K562 (cell line): ENCODE measurements around the gene NEURL4. TPM values are rescaled to one million over a fixed set of nuclear protein-coding genes. Genes with fewer than 3 reads are reported as not detected.

ENCODE experiments used
- ATAC-seq: fragments of 200-7000 bp; cut with Tn5 transposase; 3 replicates; pipeline ENCODE4 v1.9.1; 2020; ENCODE audit warnings: moderate library complexity
- BruUV-seq: library from RNA; stranded (reverse); fragments of 400-500 nt; replicated peaks from 2 replicates; lab custom pipeline; 2021; lab: Mats Ljungman, UMichigan
- CTCF ChIA-PET: fragments of 300-600 bp; formaldehyde crosslinking; extraction: SDS; loops from one replicate; lab custom pipeline; 2021; ENCODE audit warnings: low intra/inter-chr PET ratio; lab: Yijun Ruan, JAX
- POLR2A ChIA-PET: fragments of 300-600, 350-650 bp; sonication (Branson Sonifier 250); formaldehyde crosslinking; extraction: SDS; loops from one replicate; lab custom pipeline; 2021; ENCODE audit warnings: antibody characterized with exemption, inconsistent platforms; lab: Yijun Ruan, JAX
- DNase-seq, 4 experiments: peaks; one replicate each; pipeline versions ENCODE4 v3.0.0 to v3.0.0-alpha.2; 2011 to 2018; ENCODE audit warnings: low spot score in 3 of 4, mixed read lengths in 3 of 4; ENCODE audit errors: extremely low read depth in 1 of 4
- FAIRE-seq: peaks from 2 replicates; lab custom pipeline; 2011; peaks lifted over from hg19 to GRCh38; lab: Jason Lieb, UNC
- H2AFZ ChIP-seq: 2 replicates; pipeline ENCODE4 v1.6.0; 2011; ENCODE audit warnings: low read depth, low read length, control low read depth, inconsistent platforms
- H3K27ac ChIP-seq: fragments of 200-600 bp; 3 replicates; pipeline ENCODE4 v1.8.0; 2011; ENCODE audit warnings: low read depth, mild to moderate bottlenecking, control low read depth, inconsistent platforms, low read length, moderate library complexity, mixed read lengths; ENCODE audit errors: extremely low read depth
- H3K27me3 ChIP-seq, 2 experiments: fragments of 300-600 bp in 1 of 2; 2 replicates in 1 of 2; 3 replicates in 1 of 2; pipeline versions ENCODE4 v1.6.0 to v1.8.0; 2011; ENCODE audit warnings: inconsistent platforms in 2 of 2, low read length in 2 of 2, mild to moderate bottlenecking in 1 of 2, mixed read lengths in 1 of 2, moderate library complexity in 1 of 2; ENCODE audit not compliant: control insufficient read depth in 2 of 2, insufficient read depth in 2 of 2
- H3K36me3 ChIP-seq: fragments of 300-600 bp; 3 replicates; pipeline ENCODE4 v1.8.0; 2011; ENCODE audit warnings: mild to moderate bottlenecking, low read length, inconsistent platforms; ENCODE audit not compliant: control insufficient read depth, insufficient read depth
- H3K4me1 ChIP-seq, 2 experiments: fragments of 200-600 bp in 1 of 2; replicated peaks in 1 of 2; 2 replicates in 1 of 2; 3 replicates in 1 of 2; pipeline versions ENCODE4 v1.5.1 to v1.8.0; 2011; ENCODE audit warnings: inconsistent platforms in 2 of 2, low read length in 2 of 2, mild to moderate bottlenecking in 1 of 2, mixed read lengths in 1 of 2, moderate library complexity in 1 of 2; ENCODE audit not compliant: control insufficient read depth in 2 of 2, insufficient read depth in 2 of 2
- H3K4me2 ChIP-seq: 2 replicates; pipeline ENCODE4 v1.6.1; 2011; ENCODE audit warnings: low read length, control low read depth, inconsistent platforms, mixed read lengths; ENCODE audit not compliant: insufficient read depth
- H3K4me3 ChIP-seq: fragments of 200-600 bp; sonication (generic), shearing (Covaris generic); 2 replicates; pipeline ENCODE4 v1.5.1; 2016; ENCODE audit warnings: control low read depth, inconsistent platforms
- H3K79me2 ChIP-seq: fragments of 200-600 bp; 3 replicates; pipeline ENCODE4 v1.8.0; 2011; ENCODE audit warnings: low read length, inconsistent platforms; ENCODE audit not compliant: control insufficient read depth, insufficient read depth
- H3K9ac ChIP-seq, 2 experiments: 2 replicates each; pipeline versions ENCODE4 v1.6.0 to v1.6.1; 2011; ENCODE audit warnings: low read depth in 2 of 2, low read length in 2 of 2, control low read depth in 1 of 2, inconsistent platforms in 1 of 2, mild to moderate bottlenecking in 1 of 2, mixed read lengths in 1 of 2; ENCODE audit not compliant: insufficient read depth in 1 of 2
- H3K9me1 ChIP-seq: one replicate; pipeline ENCODE4 v1.6.0; 2011; ENCODE audit warnings: inconsistent platforms, mild to moderate bottlenecking, low read length, moderate library complexity; ENCODE audit not compliant: control insufficient read depth, insufficient read depth
- H3K9me3 ChIP-seq: replicated peaks from 2 replicates; pipeline ENCODE4 v1.5.1; 2011; ENCODE audit warnings: low read depth, low read length, inconsistent platforms; ENCODE audit not compliant: control insufficient read depth, insufficient read depth
- H4K20me1 ChIP-seq: replicated peaks from 2 replicates; pipeline ENCODE4 v1.6.1; 2011; ENCODE audit warnings: low read length, inconsistent platforms, mixed read lengths; ENCODE audit not compliant: control insufficient read depth, insufficient read depth
- ARID1B ChIP-seq: fragments of 450-650 bp; IDR thresholded peaks from 2 replicates; pipeline ENCODE4 v1.6.1; 2016; ENCODE audit warnings: antibody characterized with exemption, mild to moderate bottlenecking, inconsistent platforms
- BRD4 ChIP-seq: fragments of 200-600 bp; sonication (generic); IDR thresholded peaks from 2 replicates; pipeline ENCODE4 v1.6.1; 2017; ENCODE audit warnings: inconsistent platforms
- CTBP1 ChIP-seq: fragments of 450-650 bp; IDR thresholded peaks from 2 replicates; pipeline ENCODE4 v1.6.1; 2016; ENCODE audit warnings: borderline replicate concordance
- DDX20 ChIP-seq: fragments of 450-650 bp; IDR thresholded peaks from 2 replicates; pipeline ENCODE4 v1.6.1; 2016; ENCODE audit warnings: missing genetic modification characterization, low read depth, mild to moderate bottlenecking, missing compliant biosample characterization, moderate library complexity
- HDAC6 ChIP-seq: IDR thresholded peaks from 2 replicates; pipeline ENCODE4 v1.6.1; 2012; ENCODE audit warnings: low read depth, mild to moderate bottlenecking, control low read depth, inconsistent platforms, low read length, moderate library complexity
- MAFF ChIP-seq: IDR thresholded peaks from 2 replicates; pipeline ENCODE4 v1.6.1; 2012; ENCODE audit warnings: low read length, improper control_type of control experiment
- NCOA2 ChIP-seq, 2 experiments: fragments of 450-650 bp; IDR thresholded peaks; 2 replicates each; pipeline ENCODE4 v1.6.1; 2018; ENCODE audit warnings: mild to moderate bottlenecking in 2 of 2, moderate library complexity in 1 of 2; ENCODE audit not compliant: partially characterized antibody in 2 of 2
- NONO ChIP-seq, 2 experiments: fragments of 200-400 bp in 1 of 2; fragments of 450-650 bp in 1 of 2; formaldehyde crosslinking in 1 of 2; IDR thresholded peaks; 2 replicates each; pipeline ENCODE4 v1.6.1; 2017; ENCODE audit warnings: low read depth in 2 of 2, mild to moderate bottlenecking in 2 of 2, moderate library complexity in 2 of 2, low read length in 1 of 2
- POLR2G ChIP-seq: fragments of 200-400 bp; formaldehyde crosslinking; IDR thresholded peaks from 2 replicates; pipeline ENCODE4 v1.6.1; 2017; ENCODE audit warnings: low read depth, mild to moderate bottlenecking, antibody characterized with exemption, low read length, moderate library complexity
- SRSF7 ChIP-seq: fragments of 200-400 bp; formaldehyde crosslinking; optimal IDR thresholded peaks from 2 replicates; pipeline ENCODE3; 2017; ENCODE audit warnings: mild to moderate bottlenecking, low read depth, low read length
- TAF1 ChIP-seq: IDR thresholded peaks from 2 replicates; pipeline ENCODE4 v1.6.1; 2011; ENCODE audit warnings: mild to moderate bottlenecking, low read length, moderate library complexity; ENCODE audit not compliant: insufficient read depth, control insufficient read depth, severe bottlenecking; ENCODE audit errors: extremely low read depth
- TAF9B ChIP-seq: fragments of 450-650 bp; IDR thresholded peaks from 2 replicates; pipeline ENCODE4 v1.6.1; 2018; ENCODE audit warnings: mild to moderate bottlenecking; ENCODE audit not compliant: partially characterized antibody
- TARDBP ChIP-seq: fragments of 450-650 bp; IDR thresholded peaks from 2 replicates; pipeline ENCODE4 v1.6.1; 2016
- ZC3H8 ChIP-seq: fragments of 450-650 bp; IDR thresholded peaks from 2 replicates; pipeline ENCODE4 v1.6.1; 2017
- ZKSCAN1 ChIP-seq: fragments of 150-350 bp; IDR thresholded peaks from 2 replicates; pipeline ENCODE4 v1.6.1; 2016; ENCODE audit warnings: low read depth, low read length
- WGBS: fragments of 100-300 bp; shearing (Covaris generic); methylation state at CpG from one replicate; pipeline ENCODE4 v1.1.6; 2016; ENCODE audit warnings: low coverage, mixed read lengths; ENCODE audit not compliant: insufficient coverage; ENCODE audit errors: missing lambda C conversion rate; 5-methylcytosine and 5-hydroxymethylcytosine counted together
- in situ Hi-C: fragments of 300-500 bp; cut with MboI; formaldehyde crosslinking; loops from 4 replicates; pipeline ENCODE4 v1.15.0; 2018; ENCODE audit warnings: inconsistent platforms, mixed read lengths
- intact Hi-C: fragments of 100-400 bp; cut with micrococcal nuclease; formaldehyde crosslinking; loops from 2 replicates; pipeline ENCODE4 v1.14.2; 2022
- polyA plus RNA-seq, 8 experiments: library from polyadenylated mRNA; depleted of rRNA in 4 of 8; stranded (reverse) in 5 of 8; unstranded in 3 of 8; fragments of >200 nt; fragmentation: Nextera tagmentation in 2 of 8; fragmentation: Illumina TruSeq in 1 of 8; extraction: Ambion mirVana in 2 of 8; extraction: Trizol in 1 of 8; gene quantifications; 2 replicates each; pipeline versions ENCODE4 v1.2.1 to v1.2.3, GENCODE V29; 2011 to 2014; ENCODE audit warnings: inconsistent platforms in 1 of 8, missing spikeins in 1 of 8
- total RNA-seq, 7 experiments: library from RNA; depleted of rRNA in 6 of 7; stranded (reverse); fragments of >200 nt in 6 of 7; fragmentation: Illumina TruSeq in 2 of 7; extraction: Trizol in 2 of 7; gene quantifications; 2 replicates each; pipeline versions ENCODE4 v1.2.1 to v1.2.3, GENCODE V29; 2011 to 2021; ENCODE audit warnings: low replicate concordance in 1 of 7
- TF ChIP-seq, protein P1 (sequence below): fragments of 450-650 bp; formaldehyde crosslinking; IDR thresholded peaks from 2 replicates; pipeline ENCODE4 v1.4.0; 2022; ENCODE audit warnings: missing genetic modification characterization
- TF ChIP-seq, protein P2 (sequence below): fragments of 450-650 bp; IDR thresholded peaks from 2 replicates; pipeline ENCODE4 v1.6.1; 2016; ENCODE audit warnings: missing biosample characterization, missing genetic modification characterization
- TF ChIP-seq, protein P3 (sequence below): fragments of 250-450 bp; sonication (Bioruptor Pico); IDR thresholded peaks from 2 replicates; pipeline ENCODE4 v1.5.0; 2022; ENCODE audit warnings: mild to moderate bottlenecking

Gene NEURL4
- total and polyA plus RNA-seq, 9 of the 15 experiments (the other 6 are each of a cell fraction or from before 2014, with no cell fraction given) = 0.08 to 37.4 (median 11.5) TPM

DNA sequence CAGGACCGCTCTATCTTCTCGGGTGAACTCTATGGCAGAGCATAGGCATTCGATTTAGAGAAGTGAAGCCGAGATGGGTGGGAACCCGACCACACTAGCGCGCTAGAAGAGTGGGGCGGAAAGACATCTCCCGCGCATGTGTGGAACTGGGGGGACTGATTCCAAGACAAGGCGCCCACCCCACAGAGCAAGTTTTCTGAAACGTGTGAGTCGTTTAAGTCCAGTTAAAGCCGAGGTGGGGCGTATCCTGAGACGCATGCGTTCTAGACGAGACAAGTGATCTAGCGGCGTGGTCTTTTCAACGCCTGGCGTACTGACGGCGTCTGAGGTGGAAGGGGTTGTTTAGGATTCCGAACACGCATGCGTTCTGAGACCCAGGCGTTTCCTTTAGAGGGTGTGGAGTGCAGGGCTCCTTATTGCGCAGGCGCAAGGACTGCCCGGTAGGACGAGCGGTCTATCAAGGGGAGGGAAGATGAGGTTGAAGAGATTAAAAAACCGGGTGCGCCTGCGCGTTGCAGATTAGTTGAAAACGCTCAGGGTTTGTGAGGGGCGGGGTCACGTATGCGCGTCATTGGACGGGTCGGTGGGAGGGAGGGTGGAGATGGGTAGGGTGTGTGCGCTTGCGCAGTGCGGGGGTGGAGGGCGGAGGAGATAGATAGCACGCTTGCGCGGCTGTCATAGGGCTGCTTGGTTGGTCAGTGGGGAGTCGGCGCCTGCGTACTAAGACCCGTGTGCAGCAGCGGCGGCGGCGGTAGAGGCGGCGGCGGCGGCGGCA, 22.0 kb downstream of the NEURL4 start, which contains the start of gene EIF5A:
TSS of gene EIF5A (plus strand) at position 718 of the 775 bp plus-strand sequence. CDS start 2,008 bp downstream, outside the sequence.
- peak within 1 kb of the TSS; percentile 78 for H2AFZ ChIP-seq
- no TSS peak for BruUV-seq
- WGBS = under 1% methylated on average over 46 of the region's 64 CpGs
- TF ChIP-seq HDAC6 (no peak), CTBP1 (peak; percentile 26; the same call in 1 of the 2 replicates), TAF9B (peak; percentile 77), TAF1 (peak; percentile 85), NONO (IDR thresholded peaks at IDR 0.05; ENCODE audit: low read depth in 2 of 2, low read length in 1 of 2) (no peak), TARDBP (no peak), BRD4 (no peak), ZC3H8 (no peak), NCOA2 (IDR thresholded peaks at IDR 0.05; ENCODE audit: partially characterized antibody in 2 of 2) (no peak), DDX20 (tag) (no peak), ARID1B (no peak), POLR2G (peak; percentile 83), ZKSCAN1 (no peak; the same call in 1 of the 2 replicates), MAFF (no peak), SRSF7 (no peak)
- TF ChIP-seq, protein P1, sequence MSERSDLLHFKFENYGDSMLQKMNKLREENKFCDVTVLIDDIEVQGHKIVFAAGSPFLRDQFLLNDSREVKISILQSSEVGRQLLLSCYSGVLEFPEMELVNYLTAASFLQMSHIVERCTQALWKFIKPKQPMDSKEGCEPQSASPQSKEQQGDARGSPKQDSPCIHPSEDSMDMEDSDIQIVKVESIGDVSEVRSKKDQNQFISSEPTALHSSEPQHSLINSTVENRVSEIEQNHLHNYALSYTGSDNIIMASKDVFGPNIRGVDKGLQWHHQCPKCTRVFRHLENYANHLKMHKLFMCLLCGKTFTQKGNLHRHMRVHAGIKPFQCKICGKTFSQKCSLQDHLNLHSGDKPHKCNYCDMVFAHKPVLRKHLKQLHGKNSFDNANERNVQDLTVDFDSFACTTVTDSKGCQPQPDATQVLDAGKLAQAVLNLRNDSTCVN (CRISPR knock-in tag) = no peak
- TF ChIP-seq, protein P2, sequence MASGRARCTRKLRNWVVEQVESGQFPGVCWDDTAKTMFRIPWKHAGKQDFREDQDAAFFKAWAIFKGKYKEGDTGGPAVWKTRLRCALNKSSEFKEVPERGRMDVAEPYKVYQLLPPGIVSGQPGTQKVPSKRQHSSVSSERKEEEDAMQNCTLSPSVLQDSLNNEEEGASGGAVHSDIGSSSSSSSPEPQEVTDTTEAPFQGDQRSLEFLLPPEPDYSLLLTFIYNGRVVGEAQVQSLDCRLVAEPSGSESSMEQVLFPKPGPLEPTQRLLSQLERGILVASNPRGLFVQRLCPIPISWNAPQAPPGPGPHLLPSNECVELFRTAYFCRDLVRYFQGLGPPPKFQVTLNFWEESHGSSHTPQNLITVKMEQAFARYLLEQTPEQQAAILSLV = no peak
- TF ChIP-seq, protein P3, sequence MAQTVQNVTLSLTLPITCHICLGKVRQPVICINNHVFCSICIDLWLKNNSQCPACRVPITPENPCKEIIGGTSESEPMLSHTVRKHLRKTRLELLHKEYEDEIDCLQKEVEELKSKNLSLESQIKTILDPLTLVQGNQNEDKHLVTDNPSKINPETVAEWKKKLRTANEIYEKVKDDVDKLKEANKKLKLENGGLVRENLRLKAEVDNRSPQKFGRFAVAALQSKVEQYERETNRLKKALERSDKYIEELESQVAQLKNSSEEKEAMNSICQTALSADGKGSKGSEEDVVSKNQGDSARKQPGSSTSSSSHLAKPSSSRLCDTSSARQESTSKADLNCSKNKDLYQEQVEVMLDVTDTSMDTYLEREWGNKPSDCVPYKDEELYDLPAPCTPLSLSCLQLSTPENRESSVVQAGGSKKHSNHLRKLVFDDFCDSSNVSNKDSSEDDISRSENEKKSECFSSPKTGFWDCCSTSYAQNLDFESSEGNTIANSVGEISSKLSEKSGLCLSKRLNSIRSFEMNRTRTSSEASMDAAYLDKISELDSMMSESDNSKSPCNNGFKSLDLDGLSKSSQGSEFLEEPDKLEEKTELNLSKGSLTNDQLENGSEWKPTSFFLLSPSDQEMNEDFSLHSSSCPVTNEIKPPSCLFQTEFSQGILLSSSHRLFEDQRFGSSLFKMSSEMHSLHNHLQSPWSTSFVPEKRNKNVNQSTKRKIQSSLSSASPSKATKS = no peak

More for the DNA sequence above, 22.0 kb downstream of the NEURL4 start, which contains the start of gene EIF5A:
- peak; percentile 90 to 98 (median 94) for DNase-seq
- CTCF ChIA-PET = interaction anchor here (0.7 kb wide), 1 partner anchor 55 kb away, joined by 3 read pairs; the partner anchor contains the start of gene ELP5
- POLR2A ChIA-PET = no interaction called here
- Histone ChIP-seq H3K4me1 (peaks cover 17 to 20% of the 10 kb centered on the region in 2 experiments), H3K4me2 (peak within 1 kb of the TSS; percentile 97), H3K27ac (peak within 1 kb of the TSS; percentile 93), H4K20me1 (peaks cover 35% of the 10 kb centered on the region), H3K36me3 (peaks cover 36% of the 10 kb centered on the region), H3K4me3 (peak within 1 kb of the TSS; percentile 96), H3K9me1 (peaks cover 8% of the 10 kb centered on the region), H3K79me2 (peaks cover 43% of the 10 kb centered on the region), H3K27me3 (no peaks in the 10 kb centered on the region), H3K9me3 (no peaks in the 10 kb centered on the region), H3K9ac (peak within 1 kb of the TSS; percentile 99)
- in situ Hi-C loops (no loop called here), intact Hi-C loops (no loop called here)
- FAIRE-seq = peak; percentile 100
- peak; percentile 88 for ATAC-seq
